Measurements from ENCODE around the gene ZNF516. TPM values are rescaled to one million over a fixed set of nuclear protein-coding genes. Genes with fewer than 3 reads are reported as not detected.

Gene ZNF516
- polyA plus RNA-seq, 1 donor from 2014 or later: 1.2 TPM

DNA sequence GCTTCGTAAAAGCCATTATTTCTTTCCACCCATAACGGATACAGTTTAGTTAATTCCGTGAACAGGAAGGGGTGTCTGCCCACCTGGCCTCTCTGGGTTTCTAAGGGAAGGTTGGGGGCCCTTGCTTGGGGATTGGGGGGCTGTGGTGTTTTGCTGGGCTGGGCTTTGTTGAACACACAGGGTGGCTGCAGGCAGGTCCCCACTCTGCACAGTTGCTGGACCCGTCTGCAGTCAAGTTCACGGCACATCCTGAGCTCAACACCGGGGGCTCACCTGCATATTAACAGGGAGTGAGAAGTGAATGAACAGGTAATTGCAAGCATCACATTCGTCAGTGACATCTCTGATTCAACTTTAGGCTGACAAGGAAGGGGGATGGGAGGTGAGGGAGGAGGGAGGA, 109.0 kb downstream of the ZNF516 start:
- Mint-ChIP-seq H3K4me3 (peak overlapping the region in 1 of 4 donors; percentile 39), H3K4me1 (peaks cover 0 to 4% (median 2%) of the 10 kb centered on the region in 3 donors), H3K27me3 (peaks cover 5% of the 10 kb centered on the region), H3K9me3 (peaks cover 0 to 1% (median 0%) of the 10 kb centered on the region in 3 donors), H3K27ac (no peak overlapping the region), H3K36me3 (no peaks in the 10 kb centered on the region)

DNA sequence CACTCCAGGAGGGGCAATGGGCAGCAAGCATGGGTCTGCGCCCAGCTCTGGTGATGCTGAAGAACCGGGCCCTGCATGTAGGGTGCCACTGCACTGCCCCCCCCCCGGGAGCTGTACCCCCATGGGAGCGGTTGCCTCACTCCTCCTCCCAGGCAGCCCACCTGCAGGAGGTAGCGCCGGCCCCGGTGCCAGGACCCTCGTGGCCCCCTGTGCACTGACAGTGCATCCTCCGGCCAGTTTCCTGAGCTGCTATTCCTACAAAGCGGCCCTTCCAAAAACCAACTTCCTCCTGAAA, 109.4 kb downstream of the ZNF516 start:
- Mint-ChIP-seq H3K27ac (no peak overlapping the region), H3K9me3 (peaks cover 0 to 1% (median 0%) of the 10 kb centered on the region in 3 donors), H3K36me3 (no peaks in the 10 kb centered on the region), H3K27me3 (peaks cover 5% of the 10 kb centered on the region), H3K4me3 (no peak overlapping the region), H3K4me1 (peaks cover 0 to 4% (median 2%) of the 10 kb centered on the region in 3 donors)

GRCh38 chr18:76384861-76385680, 110.0 kb downstream of the ZNF516 start:
- Mint-ChIP-seq H3K27me3 (peaks cover 5% of the 10 kb centered on the region), H3K27ac (peak overlapping the region in 1 of 3 donors; percentile 62), H3K4me1 (peaks cover 0 to 4% (median 2%) of the 10 kb centered on the region in 3 donors), H3K4me3 (no peak overlapping the region), H3K9me3 (peaks cover 0 to 1% (median 0%) of the 10 kb centered on the region in 3 donors), H3K36me3 (no peaks in the 10 kb centered on the region)

DNA sequence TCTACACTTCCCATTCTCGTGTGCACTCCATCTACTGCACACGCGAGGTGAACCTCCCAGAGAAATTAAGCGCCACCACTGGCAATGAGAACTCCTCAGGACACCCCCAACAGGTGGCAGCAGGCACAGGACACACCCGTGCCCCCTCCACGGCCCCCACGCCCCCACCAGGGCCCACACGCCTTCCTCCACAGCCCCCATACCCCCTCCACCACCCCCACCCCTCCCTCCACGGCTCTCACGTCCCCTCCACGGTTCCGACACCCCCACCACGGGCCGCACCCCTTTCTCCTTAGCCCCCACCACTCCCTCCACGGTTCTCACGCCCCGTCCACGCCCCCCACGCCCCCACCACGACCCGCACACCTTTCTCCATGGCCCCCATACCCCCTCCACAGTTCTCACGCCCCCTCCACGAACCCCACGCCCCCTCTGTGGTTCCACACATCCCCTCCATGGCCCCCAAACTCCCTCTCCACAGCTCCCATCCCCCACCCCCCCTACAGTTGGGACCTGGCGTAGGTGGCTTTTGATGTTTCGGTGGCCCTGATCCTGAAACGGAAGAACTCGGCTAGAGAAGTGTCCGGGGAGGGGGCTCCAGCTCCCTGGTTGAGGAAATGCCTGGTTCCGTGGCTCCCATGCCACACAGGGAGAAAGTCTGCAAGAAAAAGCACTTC, 110.8 kb downstream of the ZNF516 start:
- H3K4me3 Mint-ChIP-seq: no peak overlapping the region
- no peaks in the 10 kb centered on the region for H3K36me3 Mint-ChIP-seq
- peaks cover 5% of the 10 kb centered on the region for H3K27me3 Mint-ChIP-seq
- H3K27ac Mint-ChIP-seq: no peak overlapping the region
- H3K9me3 Mint-ChIP-seq: peaks cover 0 to 1% (median 0%) of the 10 kb centered on the region in 3 donors
- H3K4me1 Mint-ChIP-seq: peaks cover 0 to 4% (median 2%) of the 10 kb centered on the region in 3 donors

- no peak overlapping the region for H3K4me3 Mint-ChIP-seq
- peaks cover 0 to 4% (median 2%) of the 10 kb centered on the region in 3 donors for H3K4me1 Mint-ChIP-seq
- H3K27ac Mint-ChIP-seq: no peak overlapping the region
- peaks cover 3% of the 10 kb centered on the region for H3K27me3 Mint-ChIP-seq
- no peaks in the 10 kb centered on the region for H3K36me3 Mint-ChIP-seq
- H3K9me3 Mint-ChIP-seq: peaks cover 0 to 1% (median 0%) of the 10 kb centered on the region in 3 donors
These were observed 111.4 kb downstream of the ZNF516 start for GRCh38 chr18:76383636-76384035.

GRCh38 chr18:76382275-76382674, 112.8 kb downstream of the ZNF516 start:
- Mint-ChIP-seq H3K27ac (no peak overlapping the region), H3K4me1 (peaks cover 0 to 4% (median 2%) of the 10 kb centered on the region in 3 donors), H3K4me3 (no peak overlapping the region), H3K36me3 (no peaks in the 10 kb centered on the region), H3K9me3 (peaks cover 0 to 1% (median 0%) of the 10 kb centered on the region in 3 donors), H3K27me3 (no peaks in the 10 kb centered on the region)

- Mint-ChIP-seq H3K4me3 (peak overlapping the region in 1 of 4 donors; percentile 1), H3K36me3 (no peaks in the 10 kb centered on the region), H3K27ac (no peak overlapping the region), H3K4me1 (peaks cover 0 to 2% (median 0%) of the 10 kb centered on the region in 3 donors), H3K9me3 (peaks cover 0 to 1% (median 0%) of the 10 kb centered on the region in 3 donors), H3K27me3 (no peaks in the 10 kb centered on the region)
These were observed 114.1 kb downstream of the ZNF516 start for GRCh38 chr18:76380791-76381405.

- H3K36me3 Mint-ChIP-seq: no peaks in the 10 kb centered on the region
- H3K27me3 Mint-ChIP-seq: no peaks in the 10 kb centered on the region
- peak overlapping the region in 1 of 3 donors; percentile 64 for H3K27ac Mint-ChIP-seq
- peaks cover 0 to 1% (median 0%) of the 10 kb centered on the region in 3 donors for H3K9me3 Mint-ChIP-seq
- no peak overlapping the region for H3K4me3 Mint-ChIP-seq
- peaks cover 0 to 2% (median 0%) of the 10 kb centered on the region in 3 donors for H3K4me1 Mint-ChIP-seq
These were observed 114.8 kb downstream of the ZNF516 start for GRCh38 chr18:76380127-76380729.

- H3K27me3 Mint-ChIP-seq: no peaks in the 10 kb centered on the region
- H3K36me3 Mint-ChIP-seq: no peaks in the 10 kb centered on the region
- H3K4me1 Mint-ChIP-seq: peaks cover 0 to 6% (median 5%) of the 10 kb centered on the region in 3 donors
- no peak overlapping the region for H3K4me3 Mint-ChIP-seq
- H3K9me3 Mint-ChIP-seq: peaks cover 0 to 1% (median 0%) of the 10 kb centered on the region in 3 donors
- peak overlapping the region in 1 of 3 donors; percentile 64 for H3K27ac Mint-ChIP-seq
These were observed 115.6 kb downstream of the ZNF516 start for GRCh38 chr18:76379226-76380126.

DNA sequence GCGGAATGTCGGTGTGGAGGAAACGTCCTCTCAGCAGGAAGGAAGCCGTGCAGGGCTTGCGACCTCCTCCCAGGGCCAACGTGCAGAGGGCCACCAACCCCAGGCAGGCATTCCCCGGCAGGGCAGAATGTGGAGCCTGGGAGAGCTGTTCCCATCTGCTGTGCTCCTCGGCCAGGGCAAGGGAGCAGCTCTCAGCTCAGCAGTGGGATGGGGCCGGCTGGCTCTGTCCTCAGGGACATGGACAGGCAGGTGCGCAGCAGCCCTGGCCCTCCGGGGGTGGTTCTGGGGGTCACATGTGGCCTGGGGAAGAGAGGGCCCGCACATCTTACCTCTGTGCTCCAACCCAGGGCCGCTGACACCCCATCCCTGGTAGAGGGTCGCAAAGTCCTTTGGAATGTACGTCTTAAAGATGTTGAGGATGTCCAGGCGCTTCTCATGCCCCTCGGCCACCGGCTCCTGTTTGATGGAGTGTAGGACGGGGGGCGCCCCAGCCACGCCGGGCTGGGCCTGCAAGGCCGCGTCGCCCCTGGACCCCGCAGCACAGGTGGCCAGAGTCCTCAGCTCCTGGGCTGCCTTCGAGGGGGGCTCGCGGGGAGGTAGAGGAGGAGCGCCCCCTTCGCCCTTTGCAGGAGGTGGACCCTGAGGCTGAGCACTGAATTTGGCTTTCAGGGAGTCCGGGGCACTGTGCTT, 116.4 kb downstream of the ZNF516 start:
- H3K36me3 Mint-ChIP-seq: no peaks in the 10 kb centered on the region
- H3K4me1 Mint-ChIP-seq: peaks cover 0 to 9% (median 6%) of the 10 kb centered on the region in 3 donors
- no peak overlapping the region for H3K4me3 Mint-ChIP-seq
- peaks cover 0 to 1% (median 0%) of the 10 kb centered on the region in 3 donors for H3K9me3 Mint-ChIP-seq
- H3K27ac Mint-ChIP-seq: no peak overlapping the region
- H3K27me3 Mint-ChIP-seq: no peaks in the 10 kb centered on the region

DNA sequence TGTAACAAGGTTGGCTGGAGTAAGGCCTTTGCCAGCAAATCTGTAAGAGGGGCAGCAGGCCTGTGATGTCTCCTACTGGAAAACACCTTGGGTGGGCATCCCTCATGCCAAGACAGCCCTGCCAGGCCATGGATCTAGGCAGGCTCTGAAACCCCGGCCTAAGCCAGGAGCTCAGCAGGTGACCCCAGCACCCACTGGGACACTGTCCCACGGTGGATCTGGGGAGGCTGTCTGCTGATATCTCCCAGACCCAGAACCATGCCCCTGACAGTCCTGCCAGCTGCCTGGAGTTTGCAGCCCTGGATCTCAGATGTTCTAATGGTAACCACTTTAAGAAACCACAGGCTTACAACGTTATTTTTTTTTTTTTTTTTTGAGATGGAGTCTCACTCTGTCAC, 117.7 kb downstream of the ZNF516 start:
- H3K27me3 Mint-ChIP-seq: no peaks in the 10 kb centered on the region
- peak overlapping the region in 1 of 4 donors; percentile 4 for H3K4me3 Mint-ChIP-seq
- H3K27ac Mint-ChIP-seq: no peak overlapping the region
- no peaks in the 10 kb centered on the region for H3K9me3 Mint-ChIP-seq
- H3K36me3 Mint-ChIP-seq: no peaks in the 10 kb centered on the region
- H3K4me1 Mint-ChIP-seq: peaks cover 0 to 9% (median 6%) of the 10 kb centered on the region in 3 donors

GRCh38 chr18:76376668-76377358, 118.2 kb downstream of the ZNF516 start:
- H3K4me3 Mint-ChIP-seq: no peak overlapping the region
- H3K4me1 Mint-ChIP-seq: peaks cover 0 to 9% (median 6%) of the 10 kb centered on the region in 3 donors

DNA sequence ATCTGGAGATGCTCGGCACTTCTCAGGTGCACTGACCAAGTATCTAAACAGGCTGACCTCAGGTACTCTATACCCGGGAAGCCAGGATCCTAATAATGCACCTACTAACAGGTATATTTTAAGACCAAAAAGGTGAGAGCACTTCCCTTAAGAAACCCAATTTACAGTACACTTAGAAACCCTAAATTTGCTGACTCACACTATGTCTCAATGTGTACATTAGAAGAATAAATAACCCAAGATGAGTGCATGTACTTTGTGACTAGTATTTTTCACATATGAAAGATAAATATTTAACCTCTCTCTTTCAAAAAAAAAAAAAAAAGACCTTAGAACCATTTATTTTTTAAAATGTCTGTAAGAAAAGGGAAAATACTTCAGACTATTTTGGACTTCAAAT, 118.8 kb downstream of the ZNF516 start:
- no peak overlapping the region for H3K27ac Mint-ChIP-seq
- H3K36me3 Mint-ChIP-seq: no peaks in the 10 kb centered on the region
- H3K27me3 Mint-ChIP-seq: no peaks in the 10 kb centered on the region
- no peaks in the 10 kb centered on the region for H3K9me3 Mint-ChIP-seq
- H3K4me3 Mint-ChIP-seq: no peak overlapping the region
- peaks cover 0 to 9% (median 6%) of the 10 kb centered on the region in 3 donors for H3K4me1 Mint-ChIP-seq

More at GRCh38 chr18:76376668-76377358, 118.2 kb downstream of the ZNF516 start:
- H3K27me3 Mint-ChIP-seq: no peaks in the 10 kb centered on the region
- no peaks in the 10 kb centered on the region for H3K9me3 Mint-ChIP-seq
- H3K27ac Mint-ChIP-seq: no peak overlapping the region
- no peaks in the 10 kb centered on the region for H3K36me3 Mint-ChIP-seq

Measured in IgD-negative memory B cell (primary cell).